ENCODE results near the gene MED8.
"Not testable (repeated sequence)": the region's sequence is repeated elsewhere in the genome, so short reads cannot be mapped to it uniquely, and the experiment has no call there.

MED8 gene

DNA sequence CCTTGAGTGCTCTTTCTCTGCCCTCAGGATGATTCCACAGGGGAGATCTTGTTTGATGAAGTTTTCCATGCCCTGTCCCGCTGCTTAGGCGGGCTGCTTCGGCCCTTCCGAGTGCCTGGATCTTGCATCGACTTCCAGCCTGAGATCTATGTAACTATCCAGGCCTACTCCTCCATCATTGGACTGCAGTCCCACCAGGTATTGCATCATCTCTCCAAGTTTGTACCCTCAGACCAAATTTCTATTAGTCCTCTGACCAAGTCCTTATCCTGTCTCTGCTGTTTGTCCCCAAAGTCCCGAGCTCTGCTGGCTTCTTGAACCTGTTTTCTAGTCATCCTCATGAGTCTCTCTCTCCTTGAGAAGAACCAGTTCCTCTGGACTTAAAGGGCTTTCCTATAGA is 14.8 kb upstream of the MED8 start:
- no peak for TF ChIP-seq EZH2 (IDR thresholded peaks at IDR 0.05)
- no peak for TF ChIP-seq POLR2AphosphoS5 (IDR thresholded peaks at IDR 0.05; ENCODE audit: borderline replicate concordance, low read depth, low read length)
- no peak for TF ChIP-seq FOXP2 (optimal IDR thresholded peaks at IDR 0.05; ENCODE audit: control extremely low read depth, extremely low read length, insufficient read depth)
- Histone ChIP-seq H3K9ac (ENCODE audit: insufficient read length) (no peak overlapping the region), H3K4me3 (no peak overlapping the region), H3K36me3 (ENCODE audit: insufficient read depth, low read length) (peaks cover 28% of the 10 kb centered on the region), H3K9me3 (ENCODE audit: low read depth, low read length) (no peaks in the 10 kb centered on the region), H3K27ac (no peak overlapping the region)
- DNase-seq (ENCODE audit: low read depth, low spot score), result no peak

DNA sequence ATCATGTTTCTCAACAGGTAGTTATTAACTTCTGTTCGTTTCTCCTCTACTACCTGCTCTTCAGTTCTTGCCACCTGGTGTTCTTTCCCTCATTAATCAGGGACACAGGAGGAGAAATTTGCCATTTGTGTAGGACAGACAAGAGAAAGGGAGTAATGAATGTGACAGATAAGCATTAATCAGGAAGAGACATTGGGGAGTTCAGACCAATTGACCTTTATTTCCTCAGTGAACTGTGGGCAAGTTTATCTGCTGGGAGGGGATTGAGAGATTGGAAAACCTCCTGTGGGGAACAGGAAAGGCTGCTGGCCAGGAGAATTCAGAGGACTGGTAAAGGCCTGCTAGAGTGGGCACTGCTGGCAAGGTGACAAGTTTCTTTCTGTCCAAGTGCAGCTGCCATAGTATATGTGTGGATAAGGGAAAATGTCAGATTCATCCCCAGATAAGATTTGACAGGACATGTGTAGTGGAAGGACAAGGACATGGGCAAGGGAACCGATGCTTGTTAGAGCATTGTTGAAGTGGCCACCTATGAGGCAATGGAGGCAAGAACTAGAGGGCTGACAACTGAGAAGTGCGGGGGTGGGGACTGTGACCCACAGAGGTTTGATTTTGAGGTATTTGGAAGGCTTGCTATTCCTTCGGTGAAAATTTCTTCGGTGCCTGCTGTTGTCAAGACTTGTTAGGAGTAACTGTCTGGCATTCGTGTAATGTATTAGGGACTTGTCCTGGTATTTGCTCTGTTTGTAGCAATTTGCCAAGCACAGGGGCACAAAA is 12.7 kb upstream of the MED8 start:
- DNase-seq (ENCODE audit: low read depth, low spot score), result no peak
- Histone ChIP-seq H3K4me3 (no peak overlapping the region), H3K9me3 (ENCODE audit: low read depth, low read length) (no peaks in the 10 kb centered on the region), H3K9ac (ENCODE audit: insufficient read length) (no peak overlapping the region), H3K27ac (no peak overlapping the region), H3K36me3 (ENCODE audit: insufficient read depth, low read length) (peaks cover 23% of the 10 kb centered on the region)
- TF ChIP-seq EZH2 (IDR thresholded peaks at IDR 0.05) (no peak), POLR2AphosphoS5 (IDR thresholded peaks at IDR 0.05; ENCODE audit: borderline replicate concordance, low read depth, low read length) (no peak), FOXP2 (optimal IDR thresholded peaks at IDR 0.05; ENCODE audit: control extremely low read depth, extremely low read length, insufficient read depth) (no peak)

DNA sequence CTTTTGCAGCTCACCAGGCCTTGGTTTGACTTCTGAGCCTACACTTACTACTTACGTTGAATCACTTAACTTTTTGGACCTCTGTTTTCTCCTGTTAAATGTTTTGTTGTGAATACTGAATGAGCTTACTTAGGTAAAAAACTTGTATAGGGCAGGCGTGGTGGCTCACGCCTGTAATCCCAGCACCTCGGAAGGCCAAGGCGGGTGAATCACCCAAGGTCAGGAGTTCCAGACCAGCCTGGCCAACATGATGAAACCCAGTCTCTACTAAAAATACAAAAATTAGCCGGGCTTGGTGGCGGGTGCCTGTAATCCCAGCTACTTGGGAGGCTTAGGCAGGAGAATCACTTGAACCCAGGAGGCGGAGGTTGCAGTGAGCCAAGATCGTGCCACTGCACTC is 10.8 kb upstream of the MED8 start:
- H3K9ac ChIP-seq (ENCODE audit: insufficient read length); H3K27ac ChIP-seq; H3K9me3 ChIP-seq (ENCODE audit: low read depth, low read length); H3K4me3 ChIP-seq; DNase-seq (ENCODE audit: low read depth, low spot score): not testable (repeated sequence)
- peaks cover 16% of the 10 kb centered on the region for H3K36me3 ChIP-seq (ENCODE audit: insufficient read depth, low read length)

DNA sequence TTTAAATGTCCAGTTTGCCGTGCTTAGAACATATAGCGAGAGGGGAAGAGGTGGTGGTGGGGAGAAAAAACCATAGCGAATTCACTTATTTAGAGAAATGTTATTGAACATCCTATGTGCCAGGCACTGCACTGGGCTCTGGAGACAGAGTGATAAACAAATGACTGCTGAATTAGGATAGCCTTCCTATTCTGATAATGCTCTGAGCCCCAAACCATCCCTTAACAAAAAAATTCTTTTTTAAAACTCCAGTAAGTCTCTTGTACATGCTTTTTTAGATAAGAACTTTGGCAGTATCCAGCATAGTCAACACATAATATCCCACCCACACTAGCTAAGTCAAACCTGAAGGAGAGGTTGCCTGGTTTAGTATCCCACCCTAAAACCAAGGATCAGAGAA is 8.6 kb upstream of the MED8 start:
- Histone ChIP-seq H3K4me3 (no peak overlapping the region), H3K36me3 (ENCODE audit: insufficient read depth, low read length) (no peaks in the 10 kb centered on the region), H3K9me3 (ENCODE audit: low read depth, low read length) (no peaks in the 10 kb centered on the region), H3K9ac (ENCODE audit: insufficient read length) (no peak overlapping the region), H3K27ac (no peak overlapping the region)
- TF ChIP-seq FOXP2 (optimal IDR thresholded peaks at IDR 0.05; ENCODE audit: control extremely low read depth, extremely low read length, insufficient read depth) (no peak), EZH2 (IDR thresholded peaks at IDR 0.05) (no peak), POLR2AphosphoS5 (IDR thresholded peaks at IDR 0.05; ENCODE audit: borderline replicate concordance, low read depth, low read length) (no peak)
- no peak for DNase-seq (ENCODE audit: low read depth, low spot score)

DNA sequence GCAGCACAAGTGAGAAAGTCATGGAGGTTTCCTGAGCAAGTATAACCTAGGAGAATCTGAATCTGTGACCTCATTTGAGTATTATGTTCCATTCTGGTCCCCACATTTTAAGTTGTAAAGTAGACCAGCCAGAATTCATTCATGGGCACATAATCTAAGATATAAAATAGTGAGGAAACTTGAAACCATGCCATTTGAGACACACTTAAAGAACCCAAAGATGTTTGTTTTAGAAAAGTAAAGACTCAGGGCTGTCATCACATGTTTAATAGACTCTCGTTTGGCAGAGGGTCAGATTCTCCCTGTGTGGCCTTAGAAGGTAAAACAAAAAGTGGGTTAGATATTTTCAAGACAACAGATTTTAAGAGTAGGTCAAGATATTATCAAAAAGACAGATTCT is 6.5 kb upstream of the MED8 start:
- H3K36me3 ChIP-seq (ENCODE audit: insufficient read depth, low read length), result no peaks in the 10 kb centered on the region
- H3K9ac ChIP-seq (ENCODE audit: insufficient read length), result no peak overlapping the region
- no peak overlapping the region for H3K4me3 ChIP-seq
- no peaks in the 10 kb centered on the region for H3K9me3 ChIP-seq (ENCODE audit: low read depth, low read length)
- no peak overlapping the region for H3K27ac ChIP-seq
- no peak for DNase-seq (ENCODE audit: low read depth, low spot score)
- no peak for TF ChIP-seq FOXP2 (optimal IDR thresholded peaks at IDR 0.05; ENCODE audit: control extremely low read depth, extremely low read length, insufficient read depth)
- TF ChIP-seq EZH2 (IDR thresholded peaks at IDR 0.05), result no peak
- TF ChIP-seq POLR2AphosphoS5 (IDR thresholded peaks at IDR 0.05; ENCODE audit: borderline replicate concordance, low read depth, low read length), result no peak

DNA sequence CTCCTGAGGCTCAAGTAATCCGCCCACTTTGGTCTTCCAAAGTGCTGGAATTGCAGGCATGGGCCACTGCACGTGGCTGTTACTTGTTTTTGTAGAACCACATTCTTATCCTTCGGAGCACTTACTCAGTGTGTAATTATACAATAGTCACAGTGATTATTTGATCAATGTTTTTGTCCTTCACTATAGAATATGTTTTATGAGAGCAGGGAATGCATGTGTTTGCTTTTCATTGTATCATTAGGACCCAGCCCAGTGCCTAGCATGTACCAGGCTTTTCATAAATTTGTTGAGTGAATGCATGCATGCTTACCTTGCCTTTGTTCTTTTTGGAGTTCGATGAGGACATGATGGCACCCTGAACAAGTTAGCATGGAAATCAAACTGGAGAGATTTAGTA is 5.9 kb upstream of the MED8 start:
- Histone ChIP-seq H3K9me3 (ENCODE audit: low read depth, low read length) (no peaks in the 10 kb centered on the region), H3K27ac (no peak overlapping the region), H3K36me3 (ENCODE audit: insufficient read depth, low read length) (no peaks in the 10 kb centered on the region), H3K9ac (ENCODE audit: insufficient read length) (no peak overlapping the region), H3K4me3 (no peak overlapping the region)
- no peak for TF ChIP-seq POLR2AphosphoS5 (IDR thresholded peaks at IDR 0.05; ENCODE audit: borderline replicate concordance, low read depth, low read length)
- no peak for TF ChIP-seq EZH2 (IDR thresholded peaks at IDR 0.05)
- no peak for TF ChIP-seq FOXP2 (optimal IDR thresholded peaks at IDR 0.05; ENCODE audit: control extremely low read depth, extremely low read length, insufficient read depth)
- no peak for DNase-seq (ENCODE audit: low read depth, low spot score)

DNA sequence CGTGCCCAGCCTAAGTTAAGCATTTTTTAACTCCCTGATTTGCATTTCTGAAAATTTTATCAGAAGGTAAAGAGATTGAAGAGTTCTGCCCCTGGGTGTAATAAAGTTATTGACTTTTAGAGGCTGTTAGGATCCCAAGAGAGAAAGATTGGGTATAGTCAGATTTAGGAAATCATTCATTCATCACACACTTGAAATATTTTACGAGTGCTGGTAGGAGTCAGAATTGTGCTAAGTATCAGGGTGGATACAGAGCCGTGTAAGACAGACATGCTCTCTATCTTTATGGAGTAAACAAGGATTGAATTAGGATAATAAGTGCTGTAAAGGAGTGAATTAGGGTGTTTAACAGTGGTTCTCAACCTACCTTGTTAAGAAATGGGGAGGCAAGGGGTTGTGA is 3.1 kb upstream of the MED8 start:
- TF ChIP-seq EZH2 (IDR thresholded peaks at IDR 0.05) (no peak), FOXP2 (optimal IDR thresholded peaks at IDR 0.05; ENCODE audit: control extremely low read depth, extremely low read length, insufficient read depth) (no peak), POLR2AphosphoS5 (IDR thresholded peaks at IDR 0.05; ENCODE audit: borderline replicate concordance, low read depth, low read length) (no peak)
- DNase-seq (ENCODE audit: low read depth, low spot score), result no peak
- no peak overlapping the region for H3K9ac ChIP-seq (ENCODE audit: insufficient read length)
- H3K9me3 ChIP-seq (ENCODE audit: low read depth, low read length), result no peaks in the 10 kb centered on the region
- H3K4me3 ChIP-seq, result no peak overlapping the region
- no peak overlapping the region for H3K27ac ChIP-seq
- no peaks in the 10 kb centered on the region for H3K36me3 ChIP-seq (ENCODE audit: insufficient read depth, low read length)

DNA sequence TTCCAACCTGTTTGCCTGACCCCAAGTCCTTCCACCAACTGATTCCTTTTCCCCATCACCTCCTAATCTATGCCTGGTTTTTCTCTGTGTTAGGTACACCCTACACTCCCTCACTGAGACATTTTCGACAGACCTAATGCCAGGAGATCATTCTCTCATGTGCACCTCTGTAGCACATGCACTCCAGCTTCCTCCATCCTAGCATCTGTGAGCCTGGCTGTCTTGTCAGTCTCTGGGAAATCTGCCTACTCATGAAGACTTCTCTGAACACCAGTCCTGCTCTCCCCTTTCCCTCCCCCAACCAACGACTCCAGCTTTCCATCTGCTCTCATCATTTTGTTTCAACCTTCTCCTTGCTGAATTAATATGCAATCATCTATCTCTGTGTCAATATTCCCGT is 987 bp downstream of the MED8 start:
- no peak for DNase-seq (ENCODE audit: low read depth, low spot score)
- H3K9me3 ChIP-seq (ENCODE audit: low read depth, low read length), result no peaks in the 10 kb centered on the region
- TF ChIP-seq FOXP2 (optimal IDR thresholded peaks at IDR 0.05; ENCODE audit: control extremely low read depth, extremely low read length, insufficient read depth) (no peak), POLR2AphosphoS5 (IDR thresholded peaks at IDR 0.05; ENCODE audit: borderline replicate concordance, low read depth, low read length) (no peak), EZH2 (IDR thresholded peaks at IDR 0.05) (no peak)
- H3K4me3 ChIP-seq, result peak overlapping the region; percentile 93
- no peak overlapping the region for H3K27ac ChIP-seq
- H3K9ac ChIP-seq (ENCODE audit: insufficient read length), result peak overlapping the region; percentile 88
- H3K36me3 ChIP-seq (ENCODE audit: insufficient read depth, low read length), result peaks cover 34% of the 10 kb centered on the region

DNA sequence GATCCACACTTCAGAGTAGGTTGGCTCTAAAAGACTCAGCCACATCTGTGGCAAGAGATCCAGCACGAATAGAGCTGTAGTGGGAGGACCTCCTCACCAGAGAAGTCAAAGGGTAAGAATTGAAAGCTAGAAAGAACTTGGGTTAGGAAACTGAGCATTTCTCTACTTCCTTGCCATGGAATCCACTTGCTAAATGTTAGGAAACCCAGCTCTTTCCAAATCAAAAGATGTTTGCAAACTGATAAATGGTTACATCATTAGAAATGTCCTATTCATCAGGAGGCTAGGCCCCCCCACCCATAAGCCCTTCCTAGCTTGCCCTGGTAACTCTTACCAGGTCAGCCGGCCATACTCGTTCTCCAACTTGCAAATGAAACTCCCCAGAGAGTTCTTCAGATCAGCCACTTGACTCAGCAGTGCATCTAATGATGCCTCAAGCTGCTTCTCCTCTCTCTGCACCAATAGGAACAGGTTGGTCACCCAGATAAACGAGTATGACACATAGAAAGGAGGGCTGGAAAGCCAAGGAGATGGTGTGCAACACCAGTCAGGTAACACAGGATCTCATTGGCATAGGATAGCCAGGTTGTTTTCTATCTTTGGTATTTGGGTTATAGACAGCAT is 1.5 kb downstream of the MED8 start:
- H3K27ac ChIP-seq, result no peak overlapping the region
- H3K4me3 ChIP-seq, result no peak overlapping the region
- DNase-seq (ENCODE audit: low read depth, low spot score), result no peak
- no peak for TF ChIP-seq FOXP2 (optimal IDR thresholded peaks at IDR 0.05; ENCODE audit: control extremely low read depth, extremely low read length, insufficient read depth)
- no peak for TF ChIP-seq POLR2AphosphoS5 (IDR thresholded peaks at IDR 0.05; ENCODE audit: borderline replicate concordance, low read depth, low read length)
- TF ChIP-seq EZH2 (IDR thresholded peaks at IDR 0.05), result no peak
- peaks cover 39% of the 10 kb centered on the region for H3K36me3 ChIP-seq (ENCODE audit: insufficient read depth, low read length)
- H3K9ac ChIP-seq (ENCODE audit: insufficient read length), result no peak overlapping the region
- H3K9me3 ChIP-seq (ENCODE audit: low read depth, low read length), result no peaks in the 10 kb centered on the region
